ENCODE data around the gene AIG1.

- TF ChIP-seq CTCF (conservative IDR thresholded peaks at IDR 0.05 in 1 of 2, IDR thresholded peaks at IDR 0.05 in 1 of 2; ENCODE audit: low read depth in 1 of 2, low read length in 2 of 2) (no peak), EZH2 (IDR thresholded peaks at IDR 0.05; ENCODE audit: low read length, missing control alignments) (no peak)
Observed at GRCh38 chr6:143258945-143259344, 198.3 kb downstream of the AIG1 start.
